ENCODE data around the gene INKA1.
A peak's percentile ranks its signal among the peaks of the same experiment; 100 is the strongest.

Gene INKA1

DNA sequence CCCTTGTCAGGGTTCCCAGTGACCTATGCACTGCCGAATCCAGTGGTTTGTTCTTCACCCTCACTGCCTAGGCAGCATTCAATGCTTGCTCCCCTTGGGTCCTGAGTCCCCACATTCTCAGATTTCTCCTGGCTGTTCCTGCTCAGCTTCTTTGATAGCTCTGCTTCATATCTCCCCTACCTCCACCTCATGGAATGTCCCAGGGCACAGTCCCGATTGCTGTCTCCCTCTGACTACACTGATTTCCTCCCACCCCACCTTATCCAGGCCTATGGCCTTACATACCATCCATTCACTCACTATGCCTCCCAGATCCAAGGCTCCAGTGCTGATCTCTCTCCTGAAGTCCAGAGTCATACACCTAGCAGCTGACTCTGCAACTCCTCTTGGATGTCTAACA, 1.9 kb upstream of the INKA1 start:
- Histone ChIP-seq H3K27me3 (ENCODE audit: insufficient read depth, poor library complexity, severe bottlenecking) (no peaks in the 10 kb centered on the region), H3K27ac (replicated peaks) (no peak overlapping the region), H3K4me3 (replicated peaks; ENCODE audit: insufficient read depth, low read length) (no peak overlapping the region)
- no peak for DNase-seq (ENCODE audit: low read depth in 1 of 2, low spot score in 1 of 2)
- TF ChIP-seq SPI1 (IDR thresholded peaks at IDR 0.05; ENCODE audit: borderline replicate concordance, low read depth) (no peak), GABPA (IDR thresholded peaks at IDR 0.05; ENCODE audit: low read depth) (no peak), POLR2AphosphoS5 (IDR thresholded peaks at IDR 0.05; ENCODE audit: low read depth) (no peak)
- TF ChIP-seq, protein P1, sequence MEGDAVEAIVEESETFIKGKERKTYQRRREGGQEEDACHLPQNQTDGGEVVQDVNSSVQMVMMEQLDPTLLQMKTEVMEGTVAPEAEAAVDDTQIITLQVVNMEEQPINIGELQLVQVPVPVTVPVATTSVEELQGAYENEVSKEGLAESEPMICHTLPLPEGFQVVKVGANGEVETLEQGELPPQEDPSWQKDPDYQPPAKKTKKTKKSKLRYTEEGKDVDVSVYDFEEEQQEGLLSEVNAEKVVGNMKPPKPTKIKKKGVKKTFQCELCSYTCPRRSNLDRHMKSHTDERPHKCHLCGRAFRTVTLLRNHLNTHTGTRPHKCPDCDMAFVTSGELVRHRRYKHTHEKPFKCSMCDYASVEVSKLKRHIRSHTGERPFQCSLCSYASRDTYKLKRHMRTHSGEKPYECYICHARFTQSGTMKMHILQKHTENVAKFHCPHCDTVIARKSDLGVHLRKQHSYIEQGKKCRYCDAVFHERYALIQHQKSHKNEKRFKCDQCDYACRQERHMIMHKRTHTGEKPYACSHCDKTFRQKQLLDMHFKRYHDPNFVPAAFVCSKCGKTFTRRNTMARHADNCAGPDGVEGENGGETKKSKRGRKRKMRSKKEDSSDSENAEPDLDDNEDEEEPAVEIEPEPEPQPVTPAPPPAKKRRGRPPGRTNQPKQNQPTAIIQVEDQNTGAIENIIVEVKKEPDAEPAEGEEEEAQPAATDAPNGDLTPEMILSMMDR (IDR thresholded peaks at IDR 0.05; ENCODE audit: insufficient read depth, low read length): no peak
- TF ChIP-seq, protein P2, sequence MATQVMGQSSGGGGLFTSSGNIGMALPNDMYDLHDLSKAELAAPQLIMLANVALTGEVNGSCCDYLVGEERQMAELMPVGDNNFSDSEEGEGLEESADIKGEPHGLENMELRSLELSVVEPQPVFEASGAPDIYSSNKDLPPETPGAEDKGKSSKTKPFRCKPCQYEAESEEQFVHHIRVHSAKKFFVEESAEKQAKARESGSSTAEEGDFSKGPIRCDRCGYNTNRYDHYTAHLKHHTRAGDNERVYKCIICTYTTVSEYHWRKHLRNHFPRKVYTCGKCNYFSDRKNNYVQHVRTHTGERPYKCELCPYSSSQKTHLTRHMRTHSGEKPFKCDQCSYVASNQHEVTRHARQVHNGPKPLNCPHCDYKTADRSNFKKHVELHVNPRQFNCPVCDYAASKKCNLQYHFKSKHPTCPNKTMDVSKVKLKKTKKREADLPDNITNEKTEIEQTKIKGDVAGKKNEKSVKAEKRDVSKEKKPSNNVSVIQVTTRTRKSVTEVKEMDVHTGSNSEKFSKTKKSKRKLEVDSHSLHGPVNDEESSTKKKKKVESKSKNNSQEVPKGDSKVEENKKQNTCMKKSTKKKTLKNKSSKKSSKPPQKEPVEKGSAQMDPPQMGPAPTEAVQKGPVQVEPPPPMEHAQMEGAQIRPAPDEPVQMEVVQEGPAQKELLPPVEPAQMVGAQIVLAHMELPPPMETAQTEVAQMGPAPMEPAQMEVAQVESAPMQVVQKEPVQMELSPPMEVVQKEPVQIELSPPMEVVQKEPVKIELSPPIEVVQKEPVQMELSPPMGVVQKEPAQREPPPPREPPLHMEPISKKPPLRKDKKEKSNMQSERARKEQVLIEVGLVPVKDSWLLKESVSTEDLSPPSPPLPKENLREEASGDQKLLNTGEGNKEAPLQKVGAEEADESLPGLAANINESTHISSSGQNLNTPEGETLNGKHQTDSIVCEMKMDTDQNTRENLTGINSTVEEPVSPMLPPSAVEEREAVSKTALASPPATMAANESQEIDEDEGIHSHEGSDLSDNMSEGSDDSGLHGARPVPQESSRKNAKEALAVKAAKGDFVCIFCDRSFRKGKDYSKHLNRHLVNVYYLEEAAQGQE (IDR thresholded peaks at IDR 0.05; ENCODE audit: insufficient replicate concordance, low read depth): no peak

DNA sequence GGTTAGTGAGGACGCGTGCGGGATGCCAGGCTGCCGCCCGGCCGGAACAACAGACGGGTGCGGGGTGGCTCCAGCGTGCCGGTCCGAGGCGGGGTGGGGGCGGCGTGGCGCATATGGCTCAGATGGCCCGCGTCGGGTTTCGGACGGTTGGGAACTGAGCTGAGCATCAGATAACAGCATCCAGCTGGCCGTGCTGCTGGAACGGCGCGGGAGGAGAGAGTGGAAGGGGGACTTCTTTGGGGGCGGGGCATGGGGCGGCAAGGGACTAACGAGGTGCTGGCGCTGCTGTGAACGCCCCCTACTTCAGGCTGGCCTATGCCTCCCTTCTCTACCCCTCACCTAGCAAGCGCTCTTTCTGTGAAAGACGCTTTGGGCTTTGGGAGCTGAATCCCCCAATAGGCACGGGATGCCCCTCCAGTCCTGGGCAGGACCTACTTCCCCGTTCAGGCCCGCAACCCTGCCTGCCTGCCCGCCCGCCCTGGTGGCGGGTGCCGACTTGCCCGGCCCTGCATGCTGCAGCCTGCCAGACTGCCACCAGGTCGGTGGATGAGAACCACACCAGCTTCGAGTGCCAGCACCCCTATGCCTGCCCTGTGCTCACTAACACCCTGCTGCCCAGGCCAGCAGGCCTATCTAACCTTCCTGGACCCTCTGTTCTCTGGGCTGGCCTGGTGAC, 542 bp downstream of the INKA1 start:
- peak; percentile 56 to 59 for DNase-seq (ENCODE audit: low read depth in 1 of 2, low spot score in 1 of 2)
- peak overlapping the region; percentile 89 for H3K27ac ChIP-seq (replicated peaks)

DNA sequence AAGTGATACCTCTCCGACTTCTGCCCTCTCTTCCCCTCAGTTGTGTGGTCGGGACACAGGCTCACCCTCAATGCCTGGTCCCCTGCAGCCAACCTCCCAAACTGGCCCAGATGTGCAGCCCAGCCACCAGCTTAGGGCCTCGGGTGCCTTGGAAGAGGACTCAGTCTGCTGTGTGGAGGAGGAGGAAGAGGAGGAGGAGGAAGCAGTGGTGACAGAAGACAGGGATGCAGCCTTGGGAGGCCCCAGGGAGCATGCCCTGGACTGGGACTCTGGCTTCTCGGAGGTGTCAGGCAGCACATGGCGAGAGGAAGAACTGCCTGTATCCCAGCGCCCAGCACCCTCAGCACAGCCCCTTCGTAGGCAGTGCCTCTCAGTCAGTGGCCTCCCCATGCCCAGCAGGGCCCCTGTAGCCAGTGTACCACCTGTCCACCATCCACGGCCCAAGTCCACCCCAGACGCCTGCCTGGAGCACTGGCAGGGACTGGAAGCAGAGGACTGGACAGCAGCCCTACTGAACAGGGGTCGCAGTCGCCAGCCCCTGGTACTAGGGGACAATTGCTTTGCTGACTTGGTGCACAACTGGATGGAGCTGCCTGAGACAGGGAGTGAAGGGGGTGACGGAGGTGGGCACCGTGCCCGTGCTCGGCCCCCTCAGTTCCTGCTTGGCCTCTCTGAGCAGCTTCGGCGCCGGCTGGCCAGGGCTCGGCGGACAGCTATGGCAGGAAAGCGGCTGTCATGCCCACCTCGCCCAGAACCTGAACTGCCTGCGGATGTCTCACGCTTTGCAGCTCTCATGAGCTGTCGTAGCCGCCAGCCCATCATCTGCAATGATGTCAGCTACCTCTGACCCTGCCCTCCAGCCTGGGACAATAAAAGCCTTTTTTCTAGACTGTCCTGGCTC, 1.3 kb downstream of the INKA1 start:
- no peak for TF ChIP-seq SPI1 (IDR thresholded peaks at IDR 0.05; ENCODE audit: borderline replicate concordance, low read depth)
- TF ChIP-seq, protein P2 (IDR thresholded peaks at IDR 0.05; ENCODE audit: insufficient replicate concordance, low read depth): no peak
- TF ChIP-seq, protein P1 (IDR thresholded peaks at IDR 0.05; ENCODE audit: insufficient read depth, low read length): no peak
- TF ChIP-seq POLR2AphosphoS5 (IDR thresholded peaks at IDR 0.05; ENCODE audit: low read depth): no peak
- TF ChIP-seq GABPA (IDR thresholded peaks at IDR 0.05; ENCODE audit: low read depth): no peak
- H3K27me3 ChIP-seq (ENCODE audit: insufficient read depth, poor library complexity, severe bottlenecking): no peaks in the 10 kb centered on the region
- peak overlapping the region; percentile 94 for H3K4me3 ChIP-seq (replicated peaks; ENCODE audit: insufficient read depth, low read length)
- DNase-seq (ENCODE audit: low read depth in 1 of 2, low spot score in 1 of 2): peak in 1 of 2 experiments; percentile 33
- H3K27ac ChIP-seq (replicated peaks): peak overlapping the region; percentile 89

More for the DNA sequence above, 542 bp downstream of the INKA1 start:
- Histone ChIP-seq H3K27me3 (ENCODE audit: insufficient read depth, poor library complexity, severe bottlenecking) (no peaks in the 10 kb centered on the region), H3K4me3 (replicated peaks; ENCODE audit: insufficient read depth, low read length) (peak overlapping the region; percentile 94)
- no peak for TF ChIP-seq GABPA (IDR thresholded peaks at IDR 0.05; ENCODE audit: low read depth)
- TF ChIP-seq, protein P2 (IDR thresholded peaks at IDR 0.05; ENCODE audit: insufficient replicate concordance, low read depth): no peak
- peak; percentile 41; the same call in 1 of the 2 replicates for TF ChIP-seq POLR2AphosphoS5 (IDR thresholded peaks at IDR 0.05; ENCODE audit: low read depth)
- TF ChIP-seq, protein P1 (IDR thresholded peaks at IDR 0.05; ENCODE audit: insufficient read depth, low read length): no peak
- TF ChIP-seq SPI1 (IDR thresholded peaks at IDR 0.05; ENCODE audit: borderline replicate concordance, low read depth): no peak
